WTC11 (cell line): ENCODE results near the gene PGD. TPM values are rescaled to one million over a fixed set of nuclear protein-coding genes. Genes with fewer than 3 reads are reported as not detected.

Experiments used
- ATAC-seq: fragments of 200-7000 bp; cut with Tn5 transposase; 2 replicates; pipeline ENCODE4 v1.10.0; 2021; ENCODE audit warnings: mild to moderate bottlenecking, moderate library complexity
- CTCF ChIA-PET: fragments of 300-600 bp; sonication (Branson Sonifier 250); formaldehyde crosslinking; loops from one replicate; lab custom pipeline; 2021; ENCODE audit warnings: antibody characterized with exemption; lab: Charles Lee
- POLR2A ChIA-PET: fragments of 350-600 bp; sonication (Branson Sonifier 250); formaldehyde crosslinking; loops from one replicate; lab custom pipeline; 2021; ENCODE audit warnings: antibody characterized with exemption; lab: Charles Lee
- DNase-seq: peaks from one replicate; pipeline ENCODE4 v3.0.0; 2021; ENCODE audit warnings: low spot score
- H3K27ac Mint-ChIP-seq: 2 replicates; pipeline ENCODE4 v1.8.0; 2021; ENCODE audit warnings: mixed read lengths
- H3K27me3 Mint-ChIP-seq: 2 replicates; pipeline ENCODE4 v1.8.0; 2021; ENCODE audit warnings: low read depth, mild to moderate bottlenecking, moderate library complexity, mixed read lengths
- H3K36me3 Mint-ChIP-seq: 2 replicates; pipeline ENCODE4 v1.8.0; 2021; ENCODE audit warnings: mixed read lengths
- H3K4me1 Mint-ChIP-seq: 2 replicates; pipeline ENCODE4 v1.8.0; 2022; ENCODE audit warnings: mixed read lengths
- H3K4me3 Mint-ChIP-seq: 2 replicates; pipeline ENCODE4 v1.8.0; 2021; ENCODE audit warnings: mild to moderate bottlenecking, moderate library complexity, mixed read lengths
- H3K9me3 Mint-ChIP-seq: 2 replicates; pipeline ENCODE4 v1.8.0; 2021; ENCODE audit warnings: mixed read lengths
- ATF1 ChIP-seq: sonication (generic); formaldehyde crosslinking; IDR thresholded peaks from 2 replicates; pipeline ENCODE4 v1.8.1; 2023; ENCODE audit warnings: mild to moderate bottlenecking, moderate library complexity, missing genetic modification reagents
- CBFB ChIP-seq: sonication (generic); formaldehyde crosslinking; IDR thresholded peaks from 2 replicates; pipeline ENCODE4 v1.8.1; 2022; ENCODE audit warnings: mild to moderate bottlenecking, low read depth, missing genetic modification reagents
- CREB1 ChIP-seq: sonication (generic); formaldehyde crosslinking; IDR thresholded peaks from 2 replicates; pipeline ENCODE4 v1.8.0; 2023; ENCODE audit warnings: mild to moderate bottlenecking, missing genetic modification reagents
- CREM ChIP-seq: sonication (generic); formaldehyde crosslinking; IDR thresholded peaks from 2 replicates; pipeline ENCODE4 v1.8.1; 2022; ENCODE audit warnings: mild to moderate bottlenecking, missing genetic modification reagents, moderate library complexity
- E2F4 ChIP-seq: sonication (generic); formaldehyde crosslinking; IDR thresholded peaks from 2 replicates; pipeline ENCODE4 v1.8.1; 2022; ENCODE audit warnings: low read depth, mild to moderate bottlenecking, moderate library complexity, missing genetic modification reagents, borderline replicate concordance
- FOXJ3 ChIP-seq: sonication (generic); formaldehyde crosslinking; IDR thresholded peaks from 2 replicates; pipeline ENCODE4 v1.9.0; 2021; ENCODE audit warnings: missing genetic modification reagents, mild to moderate bottlenecking, borderline replicate concordance
- HMGA2 ChIP-seq: fragments of 250-450 bp; sonication (Bioruptor Pico); IDR thresholded peaks from 2 replicates; pipeline ENCODE4 v1.4.0; 2021; ENCODE audit warnings: mild to moderate bottlenecking, moderate library complexity
- HMGXB4 ChIP-seq: sonication (generic); formaldehyde crosslinking; IDR thresholded peaks from 2 replicates; pipeline ENCODE4 v1.8.1; 2023; ENCODE audit warnings: mild to moderate bottlenecking, moderate library complexity, missing genetic modification reagents
- JUN ChIP-seq: sonication (generic); formaldehyde crosslinking; IDR thresholded peaks from 2 replicates; pipeline ENCODE4 v1.8.0; 2023; ENCODE audit warnings: mild to moderate bottlenecking, missing genetic modification reagents
- OVOL2 ChIP-seq: fragments of 250-450 bp; sonication (Bioruptor Pico); IDR thresholded peaks from 2 replicates; pipeline ENCODE4 v1.9.0; 2021; ENCODE audit warnings: mild to moderate bottlenecking, borderline replicate concordance
- SMAD3 ChIP-seq: sonication (generic); formaldehyde crosslinking; IDR thresholded peaks from 2 replicates; pipeline ENCODE4 v1.8.0; 2022; ENCODE audit warnings: missing genetic modification reagents, mild to moderate bottlenecking, borderline replicate concordance
- SMAD4 ChIP-seq: sonication (generic); formaldehyde crosslinking; IDR thresholded peaks from 2 replicates; pipeline ENCODE4 v1.8.0; 2022; ENCODE audit warnings: mild to moderate bottlenecking, missing genetic modification reagents
- SP1 ChIP-seq: sonication (generic); formaldehyde crosslinking; conservative IDR thresholded peaks from 2 replicates; pipeline ENCODE4 v1.8.1; 2022; ENCODE audit warnings: missing genetic modification reagents
- ZBTB21 ChIP-seq: sonication (generic); formaldehyde crosslinking; IDR thresholded peaks from 2 replicates; pipeline ENCODE4 v1.8.1; 2023; ENCODE audit warnings: mild to moderate bottlenecking, missing genetic modification reagents, borderline replicate concordance
- ZNF317 ChIP-seq: sonication (generic); formaldehyde crosslinking; IDR thresholded peaks from 2 replicates; pipeline ENCODE4 v1.8.1; 2023; ENCODE audit warnings: low read depth, mild to moderate bottlenecking, moderate library complexity, missing genetic modification reagents, borderline replicate concordance
- ZNF416 ChIP-seq: fragments of 250-450 bp; sonication (Bioruptor Pico); IDR thresholded peaks from 2 replicates; pipeline ENCODE4 v1.9.0; 2021; ENCODE audit warnings: mild to moderate bottlenecking, inconsistent platforms
- ZNF423 ChIP-seq: fragments of 250-450 bp; sonication (Bioruptor Pico); IDR thresholded peaks from 2 replicates; pipeline ENCODE4 v2.1.2; 2022; ENCODE audit warnings: mild to moderate bottlenecking, moderate library complexity
- total RNA-seq: library from RNA; stranded (reverse); gene quantifications from 3 replicates; pipeline ENCODE4 v1.2.3, GENCODE V29; 2021
- TF ChIP-seq, protein P1 (sequence below): fragments of 250-450 bp; sonication (Bioruptor Pico); IDR thresholded peaks from 2 replicates; pipeline ENCODE4 v2.1.2; 2022; ENCODE audit warnings: mild to moderate bottlenecking, moderate library complexity
- TF ChIP-seq, protein P2 (sequence below): sonication (generic); formaldehyde crosslinking; IDR thresholded peaks from 2 replicates; pipeline ENCODE4 v1.8.0; 2022; ENCODE audit warnings: missing genetic modification reagents
- TF ChIP-seq, protein P3 (sequence below): sonication (generic); formaldehyde crosslinking; IDR thresholded peaks from 2 replicates; pipeline ENCODE4 v1.8.0; 2022; ENCODE audit warnings: mild to moderate bottlenecking, missing genetic modification reagents
- TF ChIP-seq, protein P4 (sequence below): sonication (generic); formaldehyde crosslinking; IDR thresholded peaks from 2 replicates; pipeline ENCODE4 v1.8.1; 2023; ENCODE audit warnings: mild to moderate bottlenecking, missing genetic modification reagents, borderline replicate concordance
- TF ChIP-seq, protein P5 (sequence below): sonication (generic); formaldehyde crosslinking; IDR thresholded peaks from 2 replicates; pipeline ENCODE4 v1.8.0; 2023; ENCODE audit warnings: missing genetic modification reagents

The PGD gene
- total RNA-seq, 1 experiment from 2014 or later, result 278 TPM

GRCh38 chr1:10396870-10397269 lies 2.0 kb upstream of the PGD start:
- H3K4me1 Mint-ChIP-seq, result peaks cover 12% of the 10 kb centered on the region
- no peak for TF ChIP-seq OVOL2 (CRISPR knock-in tag)
- peaks cover 13% of the 10 kb centered on the region for H3K9me3 Mint-ChIP-seq
- no peak for DNase-seq
- POLR2A ChIA-PET, result no interaction called here
- peaks cover 24% of the 10 kb centered on the region for H3K36me3 Mint-ChIP-seq
- ATAC-seq, result no peak
- peak overlapping the region; percentile 96 for H3K4me3 Mint-ChIP-seq
- no peaks in the 10 kb centered on the region; the same call in 1 of the 2 replicates for H3K27me3 Mint-ChIP-seq
- H3K27ac Mint-ChIP-seq, result no peak overlapping the region
- CTCF ChIA-PET, result interaction anchor here (0.7 to 0.9 kb wide), 2 partner anchors 59 to 111 kb away, joined by 3 to 4 read pairs; no protein-coding TSS in a partner anchor

DNA sequence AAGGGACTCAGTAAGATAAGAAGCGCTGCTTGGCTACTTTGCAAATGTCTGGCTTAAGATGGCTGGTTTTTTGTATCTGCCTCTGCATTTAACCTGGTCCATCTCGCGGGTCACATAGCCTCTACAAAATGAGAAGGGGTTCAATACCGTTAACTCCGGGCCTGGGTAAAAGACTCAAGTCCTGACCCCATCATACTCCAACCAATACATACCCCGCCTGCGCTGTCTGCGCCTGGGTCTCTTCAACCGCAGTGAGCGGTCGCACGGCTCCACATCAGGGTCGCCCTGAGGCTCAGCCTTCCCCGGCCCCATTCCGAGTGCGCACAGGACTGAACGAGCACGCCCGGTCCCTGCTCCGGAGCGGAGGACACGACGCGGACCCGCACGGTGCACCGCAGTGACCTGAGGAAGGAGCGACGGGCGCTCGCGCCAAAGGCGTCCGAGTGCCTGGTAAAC lies 558 bp upstream of the PGD start:
- Mint-ChIP-seq H3K27me3 (no peaks in the 10 kb centered on the region; the same call in 1 of the 2 replicates), H3K4me1 (peaks cover 12% of the 10 kb centered on the region), H3K36me3 (peaks cover 36% of the 10 kb centered on the region), H3K27ac (peak overlapping the region; percentile 91), H3K9me3 (peaks cover 13% of the 10 kb centered on the region), H3K4me3 (peak overlapping the region; percentile 96)
- POLR2A ChIA-PET, result interaction anchor here (0.7 kb wide), 1 partner anchor 32 kb away, joined by 8 read pairs; the partner anchor contains the start of gene CENPS
- no peak for DNase-seq
- CTCF ChIA-PET, result interaction anchor here (1.0 to 2.7 kb wide), 4 partner anchors 8 to 32 kb away, joined by 4 to 15 read pairs (median 9); partner anchors contain the start of gene CENPS
- ATAC-seq, result peak; percentile 66
- TF ChIP-seq, protein P1, sequence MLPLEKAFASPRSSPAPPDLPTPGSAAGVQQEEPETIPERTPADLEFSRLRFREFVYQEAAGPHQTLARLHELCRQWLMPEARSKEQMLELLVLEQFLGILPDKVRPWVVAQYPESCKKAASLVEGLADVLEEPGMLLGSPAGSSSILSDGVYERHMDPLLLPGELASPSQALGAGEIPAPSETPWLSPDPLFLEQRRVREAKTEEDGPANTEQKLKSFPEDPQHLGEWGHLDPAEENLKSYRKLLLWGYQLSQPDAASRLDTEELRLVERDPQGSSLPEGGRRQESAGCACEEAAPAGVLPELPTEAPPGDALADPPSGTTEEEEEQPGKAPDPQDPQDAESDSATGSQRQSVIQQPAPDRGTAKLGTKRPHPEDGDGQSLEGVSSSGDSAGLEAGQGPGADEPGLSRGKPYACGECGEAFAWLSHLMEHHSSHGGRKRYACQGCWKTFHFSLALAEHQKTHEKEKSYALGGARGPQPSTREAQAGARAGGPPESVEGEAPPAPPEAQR, result no peak
- TF ChIP-seq ZNF423 (CRISPR knock-in tag) (no peak), FOXJ3 (no peak), SMAD3 (0 out of 2 replicates have a peak, but pooled peaks have one; percentile 21), HMGXB4 (no peak), ZBTB21 (no peak), SP1 (CRISPR knock-in tag) (no peak), CREM (CRISPR knock-in tag) (no peak), SMAD4 (no peak), ZNF317 (CRISPR knock-in tag) (no peak), CREB1 (no peak), CBFB (CRISPR knock-in tag) (no peak), ZNF416 (CRISPR knock-in tag) (0 out of 2 replicates have a peak, but pooled peaks have one; percentile 13), JUN (CRISPR knock-in tag) (no peak), HMGA2 (CRISPR knock-in tag) (no peak), ATF1 (no peak), E2F4 (CRISPR knock-in tag) (no peak)
- TF ChIP-seq, protein P2, sequence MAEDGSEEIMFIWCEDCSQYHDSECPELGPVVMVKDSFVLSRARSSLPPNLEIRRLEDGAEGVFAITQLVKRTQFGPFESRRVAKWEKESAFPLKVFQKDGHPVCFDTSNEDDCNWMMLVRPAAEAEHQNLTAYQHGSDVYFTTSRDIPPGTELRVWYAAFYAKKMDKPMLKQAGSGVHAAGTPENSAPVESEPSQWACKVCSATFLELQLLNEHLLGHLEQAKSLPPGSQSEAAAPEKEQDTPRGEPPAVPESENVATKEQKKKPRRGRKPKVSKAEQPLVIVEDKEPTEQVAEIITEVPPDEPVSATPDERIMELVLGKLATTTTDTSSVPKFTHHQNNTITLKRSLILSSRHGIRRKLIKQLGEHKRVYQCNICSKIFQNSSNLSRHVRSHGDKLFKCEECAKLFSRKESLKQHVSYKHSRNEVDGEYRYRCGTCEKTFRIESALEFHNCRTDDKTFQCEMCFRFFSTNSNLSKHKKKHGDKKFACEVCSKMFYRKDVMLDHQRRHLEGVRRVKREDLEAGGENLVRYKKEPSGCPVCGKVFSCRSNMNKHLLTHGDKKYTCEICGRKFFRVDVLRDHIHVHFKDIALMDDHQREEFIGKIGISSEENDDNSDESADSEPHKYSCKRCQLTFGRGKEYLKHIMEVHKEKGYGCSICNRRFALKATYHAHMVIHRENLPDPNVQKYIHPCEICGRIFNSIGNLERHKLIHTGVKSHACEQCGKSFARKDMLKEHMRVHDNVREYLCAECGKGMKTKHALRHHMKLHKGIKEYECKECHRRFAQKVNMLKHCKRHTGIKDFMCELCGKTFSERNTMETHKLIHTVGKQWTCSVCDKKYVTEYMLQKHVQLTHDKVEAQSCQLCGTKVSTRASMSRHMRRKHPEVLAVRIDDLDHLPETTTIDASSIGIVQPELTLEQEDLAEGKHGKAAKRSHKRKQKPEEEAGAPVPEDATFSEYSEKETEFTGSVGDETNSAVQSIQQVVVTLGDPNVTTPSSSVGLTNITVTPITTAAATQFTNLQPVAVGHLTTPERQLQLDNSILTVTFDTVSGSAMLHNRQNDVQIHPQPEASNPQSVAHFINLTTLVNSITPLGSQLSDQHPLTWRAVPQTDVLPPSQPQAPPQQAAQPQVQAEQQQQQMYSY, result no peak
- TF ChIP-seq, protein P3, sequence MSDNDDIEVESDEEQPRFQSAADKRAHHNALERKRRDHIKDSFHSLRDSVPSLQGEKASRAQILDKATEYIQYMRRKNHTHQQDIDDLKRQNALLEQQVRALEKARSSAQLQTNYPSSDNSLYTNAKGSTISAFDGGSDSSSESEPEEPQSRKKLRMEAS (CRISPR knock-in tag), result no peak
- TF ChIP-seq, protein P4, sequence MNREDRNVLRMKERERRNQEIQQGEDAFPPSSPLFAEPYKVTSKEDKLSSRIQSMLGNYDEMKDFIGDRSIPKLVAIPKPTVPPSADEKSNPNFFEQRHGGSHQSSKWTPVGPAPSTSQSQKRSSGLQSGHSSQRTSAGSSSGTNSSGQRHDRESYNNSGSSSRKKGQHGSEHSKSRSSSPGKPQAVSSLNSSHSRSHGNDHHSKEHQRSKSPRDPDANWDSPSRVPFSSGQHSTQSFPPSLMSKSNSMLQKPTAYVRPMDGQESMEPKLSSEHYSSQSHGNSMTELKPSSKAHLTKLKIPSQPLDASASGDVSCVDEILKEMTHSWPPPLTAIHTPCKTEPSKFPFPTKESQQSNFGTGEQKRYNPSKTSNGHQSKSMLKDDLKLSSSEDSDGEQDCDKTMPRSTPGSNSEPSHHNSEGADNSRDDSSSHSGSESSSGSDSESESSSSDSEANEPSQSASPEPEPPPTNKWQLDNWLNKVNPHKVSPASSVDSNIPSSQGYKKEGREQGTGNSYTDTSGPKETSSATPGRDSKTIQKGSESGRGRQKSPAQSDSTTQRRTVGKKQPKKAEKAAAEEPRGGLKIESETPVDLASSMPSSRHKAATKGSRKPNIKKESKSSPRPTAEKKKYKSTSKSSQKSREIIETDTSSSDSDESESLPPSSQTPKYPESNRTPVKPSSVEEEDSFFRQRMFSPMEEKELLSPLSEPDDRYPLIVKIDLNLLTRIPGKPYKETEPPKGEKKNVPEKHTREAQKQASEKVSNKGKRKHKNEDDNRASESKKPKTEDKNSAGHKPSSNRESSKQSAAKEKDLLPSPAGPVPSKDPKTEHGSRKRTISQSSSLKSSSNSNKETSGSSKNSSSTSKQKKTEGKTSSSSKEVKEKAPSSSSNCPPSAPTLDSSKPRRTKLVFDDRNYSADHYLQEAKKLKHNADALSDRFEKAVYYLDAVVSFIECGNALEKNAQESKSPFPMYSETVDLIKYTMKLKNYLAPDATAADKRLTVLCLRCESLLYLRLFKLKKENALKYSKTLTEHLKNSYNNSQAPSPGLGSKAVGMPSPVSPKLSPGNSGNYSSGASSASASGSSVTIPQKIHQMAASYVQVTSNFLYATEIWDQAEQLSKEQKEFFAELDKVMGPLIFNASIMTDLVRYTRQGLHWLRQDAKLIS (CRISPR knock-in tag), result 0 out of 2 replicates have a peak, but pooled peaks have one; percentile 25
- TF ChIP-seq, protein P5, sequence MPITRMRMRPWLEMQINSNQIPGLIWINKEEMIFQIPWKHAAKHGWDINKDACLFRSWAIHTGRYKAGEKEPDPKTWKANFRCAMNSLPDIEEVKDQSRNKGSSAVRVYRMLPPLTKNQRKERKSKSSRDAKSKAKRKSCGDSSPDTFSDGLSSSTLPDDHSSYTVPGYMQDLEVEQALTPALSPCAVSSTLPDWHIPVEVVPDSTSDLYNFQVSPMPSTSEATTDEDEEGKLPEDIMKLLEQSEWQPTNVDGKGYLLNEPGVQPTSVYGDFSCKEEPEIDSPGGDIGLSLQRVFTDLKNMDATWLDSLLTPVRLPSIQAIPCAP (CRISPR knock-in tag), result 0 out of 2 replicates have a peak, but pooled peaks have one; percentile 65
